Hepatocyte (in vitro differentiated cells): ENCODE measurements around the gene INPP5B. TPM values are rescaled to one million over a fixed set of nuclear protein-coding genes. Genes with fewer than 3 reads are reported as not detected.

Experiments used
- DNase-seq: peaks from one replicate; pipeline ENCODE4 v3.0.0-alpha.2; 2016; ENCODE audit warnings: low spot score
- H2AFZ ChIP-seq: fragments of 200-600 bp; sonication (generic); 2 replicates; pipeline ENCODE4 v1.6.0; 2016; ENCODE audit warnings: antibody characterized with exemption, mild to moderate bottlenecking
- H3K27ac ChIP-seq: fragments of 200-600 bp; sonication (generic); 2 replicates; pipeline ENCODE4 v1.5.1; 2016; ENCODE audit warnings: mild to moderate bottlenecking
- H3K27me3 ChIP-seq: fragments of 200-600 bp; sonication (generic); 2 replicates; pipeline ENCODE4 v1.6.1; 2016
- H3K36me3 ChIP-seq: fragments of 200-600 bp; sonication (generic); replicated peaks from 2 replicates; pipeline ENCODE4 v1.5.1; 2016; ENCODE audit warnings: low read depth; ENCODE audit not compliant: insufficient read depth
- H3K4me1 ChIP-seq: fragments of 200-600 bp; sonication (generic); 2 replicates; pipeline ENCODE4 v1.5.1; 2016; ENCODE audit warnings: mild to moderate bottlenecking, moderate library complexity; ENCODE audit not compliant: insufficient read depth
- H3K4me2 ChIP-seq: fragments of 200-600 bp; sonication (generic); 2 replicates; pipeline ENCODE4 v1.6.0; 2016
- H3K4me3 ChIP-seq: fragments of 200-600 bp; sonication (generic); 2 replicates; pipeline ENCODE4 v1.5.1; 2016; ENCODE audit warnings: mild to moderate bottlenecking
- H3K79me2 ChIP-seq: fragments of 200-600 bp; sonication (generic); 2 replicates; pipeline ENCODE4 v1.6.0; 2017; ENCODE audit warnings: mild to moderate bottlenecking
- H3K9me2 ChIP-seq: fragments of 200-600 bp; sonication (generic); replicated peaks from 2 replicates; pipeline ENCODE4 v1.6.0; 2017; ENCODE audit warnings: mild to moderate bottlenecking; ENCODE audit not compliant: insufficient read depth
- H3K9me3 ChIP-seq: fragments of 200-600 bp; sonication (generic); 2 replicates; pipeline ENCODE4 v1.5.1; 2016; ENCODE audit warnings: low read depth, mild to moderate bottlenecking
- H4K20me1 ChIP-seq: fragments of 200-600 bp; sonication (generic); 2 replicates; pipeline ENCODE4 v1.6.0; 2016; ENCODE audit warnings: mild to moderate bottlenecking; ENCODE audit not compliant: insufficient read depth, poor library complexity, severe bottlenecking
- CTCF ChIP-seq: fragments of 200-600 bp; sonication (generic); IDR thresholded peaks from 2 replicates; pipeline ENCODE4 v1.5.1; 2016; ENCODE audit warnings: antibody characterized with exemption, mild to moderate bottlenecking; ENCODE audit not compliant: poor library complexity
- EZH2 ChIP-seq: fragments of 200-600 bp; sonication (generic); IDR thresholded peaks from 2 replicates; pipeline ENCODE4 v1.6.1; 2016; ENCODE audit warnings: antibody characterized with exemption, mild to moderate bottlenecking, borderline replicate concordance
- EZH2phosphoT487 ChIP-seq: fragments of 200-600 bp; sonication (generic); IDR thresholded peaks from one replicate; pipeline ENCODE4 v1.6.1; 2018; ENCODE audit warnings: antibody characterized with exemption, mild to moderate bottlenecking, low read depth, moderate library complexity; ENCODE audit not compliant: unreplicated experiment, severe bottlenecking
- WGBS: methylation state at CpG from one replicate; pipeline ENCODE4 v1.1.6; 2016; ENCODE audit warnings: low lambda C conversion rate; ENCODE audit errors: missing lambda C conversion rate; 5-methylcytosine and 5-hydroxymethylcytosine counted together
- polyA plus RNA-seq: library from polyadenylated mRNA; unstranded; fragments of >200 nt; fragmentation: Nextera tagmentation; extraction: Ambion mirVana; gene quantifications from 2 replicates; pipeline ENCODE4 v1.2.1, GENCODE V29; 2016
- total RNA-seq: library from RNA; depleted of rRNA; stranded (reverse); fragments of >200 nt; gene quantifications from 2 replicates; pipeline ENCODE4 v1.2.3, GENCODE V29; 2014

INPP5B gene
- total and polyA plus RNA-seq, 2 experiments from 2014 or later, result 9.3 to 18.3 TPM

- no peak for DNase-seq
- Histone ChIP-seq H2AFZ (peak overlapping the region; percentile 71), H3K4me3 (no peak overlapping the region), H3K27me3 (no peaks in the 10 kb centered on the region), H3K27ac (peak overlapping the region; percentile 97), H4K20me1 (no peaks in the 10 kb centered on the region), H3K9me2 (no peaks in the 10 kb centered on the region), H3K36me3 (no peaks in the 10 kb centered on the region), H3K79me2 (no peaks in the 10 kb centered on the region), H3K9me3 (no peaks in the 10 kb centered on the region), H3K4me1 (peaks cover 14% of the 10 kb centered on the region), H3K4me2 (peak overlapping the region; percentile 91)
- 80% methylated on average over 6 of the region's 6 CpGs for WGBS
- TF ChIP-seq EZH2phosphoT487, result no peak
- TF ChIP-seq CTCF, result no peak
- TF ChIP-seq EZH2, result no peak
Observed at GRCh38 chr1:37947364-37947763, 511 bp upstream of the INPP5B start.

- H2AFZ ChIP-seq, result peak overlapping the region; percentile 60
- no peak for TF ChIP-seq CTCF
- TF ChIP-seq EZH2, result no peak
- no peak for TF ChIP-seq EZH2phosphoT487
- peak overlapping the region; percentile 91 for H3K4me2 ChIP-seq
- DNase-seq, result peak; percentile 87
- 43% methylated on average over 22 of the region's 23 CpGs for WGBS
- no peaks in the 10 kb centered on the region for H4K20me1 ChIP-seq
- no peaks in the 10 kb centered on the region for H3K27me3 ChIP-seq
- H3K27ac ChIP-seq, result peak overlapping the region; percentile 97
- H3K4me3 ChIP-seq, result peak overlapping the region; percentile 92
- no peaks in the 10 kb centered on the region for H3K9me2 ChIP-seq
- no peaks in the 10 kb centered on the region for H3K9me3 ChIP-seq
- no peaks in the 10 kb centered on the region for H3K36me3 ChIP-seq
- H3K79me2 ChIP-seq, result no peaks in the 10 kb centered on the region
- H3K4me1 ChIP-seq, result peaks cover 14% of the 10 kb centered on the region
Observed at GRCh38 chr1:37945743-37946702, 830 bp downstream of the INPP5B start.

GRCh38 chr1:37945251-37945650, 1.6 kb downstream of the INPP5B start:
- H3K4me2 ChIP-seq, result peak overlapping the region; percentile 91
- H3K27ac ChIP-seq, result peak overlapping the region; percentile 97
- WGBS, result 77% methylated on average over 5 of the region's 5 CpGs
- no peaks in the 10 kb centered on the region for H3K36me3 ChIP-seq
- no peak for DNase-seq
- no peak overlapping the region for H3K4me3 ChIP-seq
- no peaks in the 10 kb centered on the region for H3K9me2 ChIP-seq
- TF ChIP-seq EZH2phosphoT487 (no peak), CTCF (no peak), EZH2 (no peak)
- H4K20me1 ChIP-seq, result no peaks in the 10 kb centered on the region
- H3K9me3 ChIP-seq, result no peaks in the 10 kb centered on the region
- peaks cover 20% of the 10 kb centered on the region for H3K4me1 ChIP-seq
- H3K27me3 ChIP-seq, result no peaks in the 10 kb centered on the region
- no peak overlapping the region for H2AFZ ChIP-seq
- no peaks in the 10 kb centered on the region for H3K79me2 ChIP-seq
